Astrocyte of the spinal cord (primary cell): ENCODE measurements around the gene HOXD12.
A peak's percentile ranks its signal among the peaks of the same experiment; 100 is the strongest.

Experiments
- DNase-seq: peaks from one replicate; pipeline ENCODE4 v3.0.0; 2011; ENCODE audit warnings: low read depth, low spot score
- H3K4me3 ChIP-seq: 2 replicates; pipeline ENCODE4 v1.5.1; 2011; ENCODE audit warnings: low read depth, mild to moderate bottlenecking, low read length, moderate library complexity
- in situ Hi-C: cut with HindIII; loops from 2 replicates; pipeline ENCODE4 v1.10.0; 2017; ENCODE audit warnings: low sequenced_read_pairs
- TF ChIP-seq, protein P1 (sequence below): IDR thresholded peaks from 2 replicates; pipeline ENCODE4 v1.5.1; 2012; ENCODE audit warnings: low read depth, mild to moderate bottlenecking, low read length, inconsistent platforms

The HOXD12 gene

DNA sequence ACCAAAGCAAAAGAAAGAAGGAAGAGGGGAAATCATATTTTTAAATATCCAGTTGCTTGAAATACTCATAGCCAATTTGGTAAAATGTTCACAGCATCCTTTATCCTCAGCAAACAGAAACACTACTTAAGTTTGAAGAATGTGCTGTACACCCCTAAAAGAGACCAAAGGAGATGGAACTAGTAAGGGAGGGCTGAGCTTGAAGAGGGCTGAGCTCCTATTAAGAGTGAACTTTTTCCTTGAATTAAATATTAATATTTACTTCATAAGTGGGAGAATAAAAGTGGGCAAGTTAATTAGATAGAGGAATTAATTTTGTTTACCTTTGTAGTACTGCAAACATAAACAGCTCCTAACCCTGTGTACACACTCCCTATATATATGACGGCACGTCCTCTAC lies 22.8 kb upstream of the HOXD12 start:
- in situ Hi-C loops, result no loop called here
- DNase-seq, result no peak
- H3K4me3 ChIP-seq, result no peak overlapping the region
- TF ChIP-seq, protein P1, sequence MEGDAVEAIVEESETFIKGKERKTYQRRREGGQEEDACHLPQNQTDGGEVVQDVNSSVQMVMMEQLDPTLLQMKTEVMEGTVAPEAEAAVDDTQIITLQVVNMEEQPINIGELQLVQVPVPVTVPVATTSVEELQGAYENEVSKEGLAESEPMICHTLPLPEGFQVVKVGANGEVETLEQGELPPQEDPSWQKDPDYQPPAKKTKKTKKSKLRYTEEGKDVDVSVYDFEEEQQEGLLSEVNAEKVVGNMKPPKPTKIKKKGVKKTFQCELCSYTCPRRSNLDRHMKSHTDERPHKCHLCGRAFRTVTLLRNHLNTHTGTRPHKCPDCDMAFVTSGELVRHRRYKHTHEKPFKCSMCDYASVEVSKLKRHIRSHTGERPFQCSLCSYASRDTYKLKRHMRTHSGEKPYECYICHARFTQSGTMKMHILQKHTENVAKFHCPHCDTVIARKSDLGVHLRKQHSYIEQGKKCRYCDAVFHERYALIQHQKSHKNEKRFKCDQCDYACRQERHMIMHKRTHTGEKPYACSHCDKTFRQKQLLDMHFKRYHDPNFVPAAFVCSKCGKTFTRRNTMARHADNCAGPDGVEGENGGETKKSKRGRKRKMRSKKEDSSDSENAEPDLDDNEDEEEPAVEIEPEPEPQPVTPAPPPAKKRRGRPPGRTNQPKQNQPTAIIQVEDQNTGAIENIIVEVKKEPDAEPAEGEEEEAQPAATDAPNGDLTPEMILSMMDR, result no peak

DNA sequence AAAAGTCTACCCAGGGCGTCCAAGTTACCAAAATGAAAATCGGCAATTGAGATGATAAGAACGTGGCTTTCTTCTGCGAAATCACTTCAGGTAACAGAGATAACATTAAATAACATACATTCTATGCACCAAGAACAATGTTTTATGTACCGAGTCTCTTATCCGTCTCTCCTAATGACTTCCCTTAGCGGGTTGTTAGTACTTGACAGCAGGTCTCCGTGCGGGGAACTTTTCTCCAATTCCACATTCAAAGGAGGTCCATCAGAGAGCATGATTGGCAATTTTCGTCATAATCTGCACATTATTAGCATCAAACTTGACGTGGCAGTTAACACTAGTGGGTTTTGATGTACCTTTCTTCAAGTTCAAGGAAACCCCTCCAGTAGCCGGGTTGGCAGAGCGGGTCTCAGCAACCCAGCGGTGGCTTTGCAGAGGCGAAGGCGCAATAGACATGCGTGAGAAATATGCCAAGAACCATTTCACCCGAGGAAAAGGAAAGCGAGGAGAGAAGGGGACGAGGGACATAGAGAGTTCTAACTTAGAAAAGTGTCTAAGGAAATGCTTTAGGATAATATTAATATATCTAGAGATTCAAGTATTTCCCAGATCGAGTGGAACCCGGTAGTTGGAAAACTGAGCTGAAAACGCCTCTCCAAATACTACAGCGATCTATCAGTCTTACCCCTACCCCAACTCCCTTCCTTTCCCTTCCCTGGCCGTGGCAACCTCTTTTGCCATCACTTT lies 20.9 kb upstream of the HOXD12 start:
- in situ Hi-C loops, result no loop called here

DNA sequence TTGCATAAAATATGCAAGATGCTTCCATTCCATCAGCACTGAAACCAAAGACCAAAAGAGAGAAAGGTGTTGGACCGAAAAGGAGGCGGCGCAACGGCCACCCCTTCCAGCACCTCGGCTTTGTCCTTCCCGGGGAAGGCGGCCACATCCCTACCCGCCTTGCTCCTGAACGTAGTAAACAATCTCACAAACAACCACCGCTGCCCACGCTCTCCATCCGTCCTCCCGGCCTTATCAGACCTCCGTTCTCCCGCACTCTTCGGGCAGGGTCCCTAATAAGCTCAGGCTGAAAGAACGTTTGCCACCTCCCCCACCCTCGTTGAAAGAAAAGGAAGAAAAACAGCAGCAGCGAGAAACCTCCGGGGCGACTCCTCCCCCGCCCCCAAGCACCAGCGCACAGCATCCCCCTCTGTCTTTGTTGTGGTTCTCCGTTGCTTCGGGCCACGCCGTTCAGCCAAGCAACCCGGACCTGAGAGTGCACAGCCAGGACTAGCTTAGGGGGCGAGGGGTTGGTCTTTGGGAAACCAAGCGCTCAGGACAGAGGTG lies 20.2 kb upstream of the HOXD12 start:
- no peak overlapping the region for H3K4me3 ChIP-seq
- DNase-seq, result no peak
- in situ Hi-C loops, result no loop called here
- TF ChIP-seq, protein P1, result no peak

More for the DNA sequence above, 20.9 kb upstream of the HOXD12 start:
- H3K4me3 ChIP-seq, result no peak overlapping the region
- no peak for DNase-seq
- TF ChIP-seq, protein P1, result no peak

DNA sequence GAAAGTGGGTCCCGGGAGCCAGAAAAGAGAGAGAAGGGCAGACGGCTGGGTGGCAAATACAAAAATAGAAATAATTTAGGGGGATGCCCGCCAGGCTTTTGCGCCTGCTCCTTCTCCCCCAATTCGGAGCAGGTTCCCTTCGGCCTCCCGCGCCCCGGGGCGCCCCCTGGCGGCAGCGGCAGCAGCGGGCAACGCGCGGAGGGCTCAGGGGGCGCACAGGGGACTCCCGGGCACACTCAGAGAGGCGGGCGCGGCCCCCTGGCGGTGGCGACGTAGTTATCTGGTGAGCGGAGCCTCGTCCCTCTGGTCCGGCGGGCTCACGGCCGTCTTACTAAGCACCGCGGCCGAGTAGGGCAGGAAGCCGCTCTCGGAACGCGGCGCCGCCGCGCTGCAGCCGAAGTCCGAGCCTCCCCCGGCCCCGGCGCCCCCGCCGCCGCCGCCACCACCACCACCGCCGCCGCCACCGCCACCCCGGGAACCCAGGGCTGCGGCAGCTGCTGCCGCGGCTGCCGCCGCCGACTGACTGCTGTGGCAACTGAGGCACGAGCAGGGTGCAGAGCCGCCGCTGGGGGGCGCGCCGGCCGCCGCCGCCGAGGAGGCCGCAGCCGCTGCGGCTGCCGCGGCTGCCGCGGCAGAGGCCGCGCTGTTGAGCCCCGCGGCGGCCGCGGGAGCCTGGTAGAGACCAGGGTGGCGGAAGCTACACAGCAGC lies 19.6 kb upstream of the HOXD12 start:
- no peak for DNase-seq
- TF ChIP-seq, protein P1, result peak; percentile 55
- H3K4me3 ChIP-seq, result no peak overlapping the region
- in situ Hi-C loops, result no loop called here

DNA sequence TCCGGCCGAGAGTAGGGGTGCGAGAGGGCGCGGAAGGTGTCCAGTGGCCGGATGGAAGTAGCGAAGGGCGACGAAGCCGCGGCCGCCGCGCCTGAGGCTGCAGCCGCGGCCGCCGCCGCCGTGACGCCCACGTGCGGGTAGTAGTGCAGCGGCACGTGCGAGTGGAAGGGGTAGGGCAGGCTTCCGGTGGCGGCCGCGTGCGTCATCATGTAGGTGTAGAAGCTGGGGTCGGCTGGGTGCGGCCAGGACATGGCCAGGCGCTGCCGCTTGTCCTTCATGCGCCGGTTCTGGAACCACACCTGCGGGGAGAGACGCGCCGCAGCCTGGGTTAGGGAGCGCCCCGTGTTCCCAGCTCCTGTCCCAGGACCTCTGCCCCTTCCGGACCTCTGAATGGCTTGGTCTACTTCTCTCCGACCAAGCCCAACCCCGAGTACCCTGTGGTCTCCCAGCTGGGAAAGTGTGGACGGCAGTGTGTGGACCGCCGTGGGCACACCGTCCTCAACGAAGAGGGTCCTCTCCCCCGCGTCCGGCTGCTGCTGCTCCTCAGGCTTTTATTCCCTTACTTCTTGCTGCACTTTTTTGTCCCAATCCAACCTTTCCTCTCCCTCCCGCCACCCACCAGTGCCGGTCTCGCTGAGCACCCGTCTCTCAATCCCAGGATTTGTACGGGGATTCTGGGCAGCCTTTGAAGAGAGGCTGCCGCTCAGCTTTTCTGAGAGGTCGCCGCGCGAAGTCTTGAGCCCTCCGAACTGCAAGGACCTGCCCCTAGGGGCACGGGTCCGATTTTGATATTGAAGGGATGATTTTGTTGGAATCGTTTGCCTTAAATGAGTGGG lies 18.8 kb upstream of the HOXD12 start:
- TF ChIP-seq, protein P1, result no peak
- no peak overlapping the region for H3K4me3 ChIP-seq

DNA sequence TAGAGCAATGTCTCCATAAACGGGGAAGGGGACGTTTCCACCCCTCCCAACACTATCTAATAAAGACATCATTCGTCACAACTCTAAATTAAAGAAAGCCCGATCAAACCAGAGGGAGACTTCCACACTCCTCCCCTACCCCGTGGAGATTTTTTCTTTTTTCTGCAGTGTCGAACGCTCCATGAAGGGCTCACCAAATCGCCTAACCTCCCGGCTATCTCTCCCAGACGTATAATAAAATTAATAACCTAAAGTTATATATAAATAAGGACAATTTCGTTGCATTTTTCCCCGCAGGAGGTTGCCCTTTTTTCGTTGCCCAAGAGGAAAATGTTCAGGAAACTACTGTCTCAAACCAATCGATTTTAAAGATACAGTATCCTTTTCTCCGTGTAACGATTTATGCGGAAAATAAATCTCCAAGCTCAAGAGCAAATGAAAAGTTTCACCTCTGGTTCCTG lies 18.2 kb upstream of the HOXD12 start:
- in situ Hi-C loops, result no loop called here
- TF ChIP-seq, protein P1, result no peak
- H3K4me3 ChIP-seq, result no peak overlapping the region
- peak; percentile 23 for DNase-seq

More for the DNA sequence above, 18.8 kb upstream of the HOXD12 start:
- no peak for DNase-seq
- in situ Hi-C loops, result no loop called here
